ENCODE results near the gene SRP9.
"Not testable (repeated sequence)": the region's sequence is repeated elsewhere in the genome, so short reads cannot be mapped to it uniquely, and the experiment has no call there.

The SRP9 gene

GRCh38 chr1:225828706-225829345 lies 51.2 kb downstream of the SRP9 start:
- no peaks in the 10 kb centered on the region for H3K79me2 ChIP-seq (ENCODE audit: insufficient read depth, low read length)
- DNase-seq (no peak), ATAC-seq (ENCODE audit: insufficient read depth, low read depth) (no peak)
- no peak overlapping the region for H3K4me2 ChIP-seq (ENCODE audit: insufficient read depth, low read length)
- no peak overlapping the region for H3K4me3 ChIP-seq (ENCODE audit: low read depth in 1 of 2, low read length in 2 of 2)
- TF ChIP-seq, protein P1, sequence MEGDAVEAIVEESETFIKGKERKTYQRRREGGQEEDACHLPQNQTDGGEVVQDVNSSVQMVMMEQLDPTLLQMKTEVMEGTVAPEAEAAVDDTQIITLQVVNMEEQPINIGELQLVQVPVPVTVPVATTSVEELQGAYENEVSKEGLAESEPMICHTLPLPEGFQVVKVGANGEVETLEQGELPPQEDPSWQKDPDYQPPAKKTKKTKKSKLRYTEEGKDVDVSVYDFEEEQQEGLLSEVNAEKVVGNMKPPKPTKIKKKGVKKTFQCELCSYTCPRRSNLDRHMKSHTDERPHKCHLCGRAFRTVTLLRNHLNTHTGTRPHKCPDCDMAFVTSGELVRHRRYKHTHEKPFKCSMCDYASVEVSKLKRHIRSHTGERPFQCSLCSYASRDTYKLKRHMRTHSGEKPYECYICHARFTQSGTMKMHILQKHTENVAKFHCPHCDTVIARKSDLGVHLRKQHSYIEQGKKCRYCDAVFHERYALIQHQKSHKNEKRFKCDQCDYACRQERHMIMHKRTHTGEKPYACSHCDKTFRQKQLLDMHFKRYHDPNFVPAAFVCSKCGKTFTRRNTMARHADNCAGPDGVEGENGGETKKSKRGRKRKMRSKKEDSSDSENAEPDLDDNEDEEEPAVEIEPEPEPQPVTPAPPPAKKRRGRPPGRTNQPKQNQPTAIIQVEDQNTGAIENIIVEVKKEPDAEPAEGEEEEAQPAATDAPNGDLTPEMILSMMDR (IDR thresholded peaks at IDR 0.05; ENCODE audit: borderline replicate concordance, extremely low read depth, low read length, poor library complexity, severe bottlenecking): no peak
- TF ChIP-seq EZH2 (IDR thresholded peaks at IDR 0.05; ENCODE audit: borderline replicate concordance, low read depth, low read length, severe bottlenecking): no peak
- H3K36me3 ChIP-seq (ENCODE audit: insufficient read depth, low read length): no peaks in the 10 kb centered on the region
- no peaks in the 10 kb centered on the region for H3K9me3 ChIP-seq (ENCODE audit: insufficient read depth, low read length, severe bottlenecking)
- H3K27me3 ChIP-seq (ENCODE audit: insufficient read depth, low read length, poor library complexity): no peaks in the 10 kb centered on the region
- H2AFZ ChIP-seq (ENCODE audit: low read depth, low read length): no peak overlapping the region
- no peaks in the 10 kb centered on the region for H3K4me1 ChIP-seq (ENCODE audit: insufficient read depth, low read length)
- no peaks in the 10 kb centered on the region for H4K20me1 ChIP-seq (ENCODE audit: insufficient read depth, low read length)
- H3K9ac ChIP-seq (ENCODE audit: low read depth, low read length): no peak overlapping the region
- H3K27ac ChIP-seq (ENCODE audit: low read length): no peak overlapping the region

DNA sequence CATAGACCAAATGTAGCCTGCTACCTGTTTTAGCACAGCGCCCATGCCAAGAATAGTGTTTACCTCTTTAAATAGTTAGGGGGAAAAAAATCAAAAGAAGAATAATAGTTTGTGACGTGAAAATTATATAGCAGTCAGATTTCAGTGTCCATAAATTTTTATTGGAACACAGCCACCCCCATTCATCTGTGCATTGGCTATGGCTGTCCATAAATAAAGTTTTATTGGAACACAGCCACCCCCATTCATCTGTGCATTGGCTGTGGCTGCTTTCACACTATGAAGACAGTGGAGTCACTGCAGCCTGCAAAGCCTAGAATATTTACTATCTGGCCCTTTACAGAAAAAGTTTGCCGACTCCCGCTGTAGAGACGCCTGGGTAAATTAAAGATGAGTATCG lies 53.2 kb downstream of the SRP9 start:
- H3K4me1 ChIP-seq (ENCODE audit: insufficient read depth, low read length): no peaks in the 10 kb centered on the region
- TF ChIP-seq, protein P1 (IDR thresholded peaks at IDR 0.05; ENCODE audit: borderline replicate concordance, extremely low read depth, low read length, poor library complexity, severe bottlenecking): no peak
- no peak for TF ChIP-seq EZH2 (IDR thresholded peaks at IDR 0.05; ENCODE audit: borderline replicate concordance, low read depth, low read length, severe bottlenecking)
- no peaks in the 10 kb centered on the region for H4K20me1 ChIP-seq (ENCODE audit: insufficient read depth, low read length)
- ATAC-seq (ENCODE audit: insufficient read depth, low read depth) (no peak), DNase-seq (no peak)
- H3K4me2 ChIP-seq (ENCODE audit: insufficient read depth, low read length): no peak overlapping the region
- H3K36me3 ChIP-seq (ENCODE audit: insufficient read depth, low read length): no peaks in the 10 kb centered on the region
- no peak overlapping the region for H3K4me3 ChIP-seq (ENCODE audit: low read depth in 1 of 2, low read length in 2 of 2)
- H3K9me3 ChIP-seq (ENCODE audit: insufficient read depth, low read length, severe bottlenecking): no peaks in the 10 kb centered on the region
- H3K27me3 ChIP-seq (ENCODE audit: insufficient read depth, low read length, poor library complexity): no peaks in the 10 kb centered on the region
- no peaks in the 10 kb centered on the region for H3K79me2 ChIP-seq (ENCODE audit: insufficient read depth, low read length)
- no peak overlapping the region for H3K27ac ChIP-seq (ENCODE audit: low read length)
- no peak overlapping the region for H3K9ac ChIP-seq (ENCODE audit: low read depth, low read length)
- H2AFZ ChIP-seq (ENCODE audit: low read depth, low read length): no peak overlapping the region

GRCh38 chr1:225834417-225835329 lies 57.0 kb downstream of the SRP9 start:
- Histone ChIP-seq H3K79me2 (ENCODE audit: insufficient read depth, low read length) (no peaks in the 10 kb centered on the region), H3K9me3 (ENCODE audit: insufficient read depth, low read length, severe bottlenecking) (no peaks in the 10 kb centered on the region), H3K4me1 (ENCODE audit: insufficient read depth, low read length) (no peaks in the 10 kb centered on the region), H3K36me3 (ENCODE audit: insufficient read depth, low read length) (no peaks in the 10 kb centered on the region), H3K9ac (ENCODE audit: low read depth, low read length) (no peak overlapping the region), H3K27me3 (ENCODE audit: insufficient read depth, low read length, poor library complexity) (no peaks in the 10 kb centered on the region), H3K4me3 (ENCODE audit: low read depth in 1 of 2, low read length in 2 of 2) (no peak overlapping the region), H2AFZ (ENCODE audit: low read depth, low read length) (no peak overlapping the region), H3K27ac (ENCODE audit: low read length) (no peak overlapping the region), H4K20me1 (ENCODE audit: insufficient read depth, low read length) (no peaks in the 10 kb centered on the region), H3K4me2 (ENCODE audit: insufficient read depth, low read length) (no peak overlapping the region)
- no peak for ATAC-seq (ENCODE audit: insufficient read depth, low read depth)
- no peak for DNase-seq
- no peak for TF ChIP-seq EZH2 (IDR thresholded peaks at IDR 0.05; ENCODE audit: borderline replicate concordance, low read depth, low read length, severe bottlenecking)

DNA sequence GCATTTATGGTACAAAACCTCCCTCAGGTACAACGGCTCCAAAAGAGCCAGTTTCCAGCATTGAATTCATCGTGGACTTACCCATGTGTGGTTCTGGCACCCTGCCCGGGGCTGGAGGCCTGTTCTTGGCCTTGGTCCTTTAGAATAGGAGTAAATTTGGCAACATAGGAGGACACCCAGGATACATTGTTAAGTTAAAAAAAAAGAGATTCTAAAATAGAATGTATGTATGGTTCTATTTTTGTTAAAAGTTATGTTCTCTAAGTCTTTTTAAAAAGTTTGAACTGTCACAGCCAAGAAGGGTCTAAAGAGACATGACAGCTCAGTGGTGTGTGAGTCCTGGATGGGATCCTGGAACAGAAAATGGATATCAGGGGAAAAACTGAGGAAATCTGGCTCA lies 58.2 kb downstream of the SRP9 start:
- DNase-seq (no peak), ATAC-seq (ENCODE audit: insufficient read depth, low read depth) (no peak)
- Histone ChIP-seq H3K79me2 (ENCODE audit: insufficient read depth, low read length) (no peaks in the 10 kb centered on the region), H3K9me3 (ENCODE audit: insufficient read depth, low read length, severe bottlenecking) (no peaks in the 10 kb centered on the region), H4K20me1 (ENCODE audit: insufficient read depth, low read length) (no peaks in the 10 kb centered on the region), H3K27me3 (ENCODE audit: insufficient read depth, low read length, poor library complexity) (no peaks in the 10 kb centered on the region), H3K4me1 (ENCODE audit: insufficient read depth, low read length) (no peaks in the 10 kb centered on the region), H3K4me3 (ENCODE audit: low read depth in 1 of 2, low read length in 2 of 2) (no peak overlapping the region), H3K4me2 (ENCODE audit: insufficient read depth, low read length) (no peak overlapping the region), H3K36me3 (ENCODE audit: insufficient read depth, low read length) (no peaks in the 10 kb centered on the region), H2AFZ (ENCODE audit: low read depth, low read length) (no peak overlapping the region), H3K9ac (ENCODE audit: low read depth, low read length) (no peak overlapping the region), H3K27ac (ENCODE audit: low read length) (no peak overlapping the region)
- TF ChIP-seq, protein P1 (IDR thresholded peaks at IDR 0.05; ENCODE audit: borderline replicate concordance, extremely low read depth, low read length, poor library complexity, severe bottlenecking): no peak
- TF ChIP-seq EZH2 (IDR thresholded peaks at IDR 0.05; ENCODE audit: borderline replicate concordance, low read depth, low read length, severe bottlenecking): no peak

- not testable (repeated sequence) for H4K20me1 ChIP-seq (ENCODE audit: insufficient read depth, low read length); H3K36me3 ChIP-seq (ENCODE audit: insufficient read depth, low read length); H3K79me2 ChIP-seq (ENCODE audit: insufficient read depth, low read length); H2AFZ ChIP-seq (ENCODE audit: low read depth, low read length); H3K9me3 ChIP-seq (ENCODE audit: insufficient read depth, low read length, severe bottlenecking); DNase-seq; H3K27me3 ChIP-seq (ENCODE audit: insufficient read depth, low read length, poor library complexity); H3K4me1 ChIP-seq (ENCODE audit: insufficient read depth, low read length); H3K4me2 ChIP-seq (ENCODE audit: insufficient read depth, low read length); H3K4me3 ChIP-seq (ENCODE audit: low read depth in 1 of 2, low read length in 2 of 2); ATAC-seq (ENCODE audit: insufficient read depth, low read depth); H3K27ac ChIP-seq (ENCODE audit: low read length); H3K9ac ChIP-seq (ENCODE audit: low read depth, low read length)
Observed at GRCh38 chr1:225836296-225836695, 58.7 kb downstream of the SRP9 start.
